Measurements from ENCODE around the gene CAPN5.

GRCh38 chr11:77107950-77108349 is 41.2 kb downstream of the CAPN5 start:
- TF ChIP-seq CTCF (IDR thresholded peaks at IDR 0.05; ENCODE audit: low read depth, low read length, missing input control) (no peak), REST (IDR thresholded peaks at IDR 0.05) (no peak), RAD21 (IDR thresholded peaks at IDR 0.05) (no peak)

All from liver (tissue), 3 donors.